Adrenal gland (tissue), 19 donors: Measurements from ENCODE around the gene FKBP1B. TPM values are rescaled to one million over a fixed set of nuclear protein-coding genes. Genes with fewer than 3 reads are reported as not detected.

Experiments used
- DNase-seq, 7 donors: peaks; one replicate each; pipeline ENCODE4 v3.0.0-alpha.2; 2019 to 2020
- H3K27ac ChIP-seq, 5 donors: fragments of 200-600 bp; sonication (generic) in 4 of 5; 1 replicate in 3 of 5; 2 replicates in 2 of 5; pipeline versions ENCODE4 v1.5.1 to v1.8.0; 2016 to 2020; ENCODE audit warnings: mild to moderate bottlenecking in 1 of 5
- H3K27me3 ChIP-seq: fragments of 200-600 bp; 2 replicates; pipeline ENCODE4 v1.8.0; 2021
- H3K36me3 ChIP-seq, 2 donors: fragments of 200-600 bp; replicated peaks in 1 of 2; 1 replicate in 1 of 2; 2 replicates in 1 of 2; pipeline versions ENCODE4 v1.5.1 to v1.8.0; 2018 to 2022
- H3K4me1 ChIP-seq, 2 donors: fragments of 200-600 bp; replicated peaks in 1 of 2; 1 replicate in 1 of 2; 2 replicates in 1 of 2; pipeline versions ENCODE4 v1.5.1 to v1.8.0; 2018 to 2021
- H3K4me3 ChIP-seq, 4 donors: fragments of 200-600 bp; sonication (generic) in 3 of 4; one replicate each; pipeline ENCODE4 v1.5.1; 2016 to 2018
- H3K9me3 ChIP-seq, 3 donors: fragments of 200-600 bp; sonication (generic) in 1 of 3; replicated peaks in 1 of 3; 1 replicate in 2 of 3; 2 replicates in 1 of 3; pipeline versions ENCODE4 v1.5.1 to v1.8.0; 2016 to 2021
- CTCF ChIP-seq, 6 experiments: fragments of 450-650 bp in 4 of 6; fragments of 200-600 bp in 2 of 6; sonication (generic) in 1 of 6; IDR thresholded peaks; 1 replicate in 5 of 6; 2 replicates in 1 of 6; pipeline versions ENCODE4 v1.5.1 to v1.8.0; 2016 to 2021; ENCODE audit warnings: antibody characterized with exemption in 6 of 6, mild to moderate bottlenecking in 2 of 6, moderate library complexity in 1 of 6
- POLR2A ChIP-seq, 2 donors: fragments of 450-650 bp; IDR thresholded peaks; one replicate each; pipeline ENCODE4 v1.6.1; 2017; ENCODE audit warnings: antibody characterized with exemption in 2 of 2, mild to moderate bottlenecking in 2 of 2, moderate library complexity in 1 of 2
- WGBS, 4 donors: extraction: QIAGEN DNeasy Blood & Tissue Kit in 2 of 4; methylation state at CpG; one replicate each; pipeline versions ENCODE4 v1.1.5 to v1.1.7; 2013 to 2017; 5-methylcytosine and 5-hydroxymethylcytosine counted together
- intact Hi-C, 2 donors: fragments of 100-400 bp; cut with DNase I; formaldehyde crosslinking; loops; one replicate each; pipeline versions ENCODE4 v1.14.1 to v1.15.0; 2022 to 2023
- long read RNA-seq, 10 donors: library from polyadenylated mRNA in 3 of 10; unstranded in 2 of 10; stranded (forward) in 1 of 10; transcript quantifications; one replicate each; pipeline ENCODE4 v2.0.0 and lab custom pipeline, GENCODE V29; 2021 to 2026
- polyA plus RNA-seq, 3 donors: library from polyadenylated mRNA; stranded (reverse); fragments of 200-250 nt in 2 of 3; fragments of 350-450 nt in 1 of 3; fragmentation: Illumina TruSeq in 1 of 3; extraction: RNeasy Lipid Tissue Mini Kit (QIAGEN cat#74804) in 1 of 3; gene quantifications; one replicate each; pipeline ENCODE4 v1.2.3, GENCODE V29; 2013 to 2014
- total RNA-seq, 9 donors: library from RNA; depleted of rRNA in 4 of 9; stranded (reverse); fragments of >200 nt in 4 of 9; fragments of 120-200 nt in 1 of 9; fragmentation: NEBNext Ultra II Directional in 1 of 9; extraction: Animal tissue kit (Norgen Biotek cat#: 25700) in 1 of 9; gene quantifications; one replicate each; pipeline versions ENCODE4 v1.1.0 to v1.2.4, GENCODE V29; 2013 to 2023
- donor health status: healthy with polysubstance abuse.
- donor health status: Bipolar disorder and iron deficiency.
- donor health status: DM: yes; HTN: yes; CAD: no.
- donor health status: DM: no; HTN: no; CAD: no.
- donor health status: DM: no; HTN: no; CAD: no.
- donor health status: DM: yes; HTN: yes; CAD: no.

The FKBP1B gene
- total RNA-seq (10 to 100 TPM in 2 of 9 donors, 1 to 10 TPM in 7; 3.7 to 18.2 (median 5.7) TPM), polyA plus RNA-seq (1 to 10 TPM; 4.4 to 8.1 (median 7.0) TPM)
- long read RNA-seq, donor 1, partial matches to known transcripts, result 0 of 6 reads
- long read RNA-seq, donor 1, other reads (novel, unspliced or antisense), result 0 of 6 reads
- long read RNA-seq, donor 2, transcript FKBP1B-201 (4 exons, 952 nt), result major isoform, 5 of 7 reads
- long read RNA-seq, donor 2, partial matches to known transcripts, result 0 of 7 reads
- long read RNA-seq, donor 2, other reads (novel, unspliced or antisense), result 0 of 7 reads
- long read RNA-seq, donor 3, transcript FKBP1B-202 (4 exons, 1,010 nt), result major isoform, 5 of 7 reads
- long read RNA-seq, donor 3, partial matches to known transcripts, result 0 of 7 reads
- long read RNA-seq, donor 3, other reads (novel, unspliced or antisense), result 0 of 7 reads
- long read RNA-seq, donor 4, result 0 reads
- long read RNA-seq, donor 5, transcript FKBP1B-202 (4 exons, 1,010 nt), result major isoform, 6 of 15 reads
- long read RNA-seq, donor 5, transcript FKBP1B-201 (4 exons, 952 nt), result minor isoform, 5 of 15 reads
- long read RNA-seq, donor 5, partial matches to known transcripts, result 0 of 15 reads
- long read RNA-seq, donor 5, other reads (novel, unspliced or antisense), result 4 of 15 reads
- long read RNA-seq, donor 6, partial matches to known transcripts, result 0 of 1 reads
- long read RNA-seq, donor 6, other reads (novel, unspliced or antisense), result 0 of 1 reads
- long read RNA-seq, donor 7, partial matches to known transcripts, result 0 of 5 reads
- long read RNA-seq, donor 7, other reads (novel, unspliced or antisense), result 0 of 5 reads
- long read RNA-seq, donor 8, transcript FKBP1B-202 (4 exons, 1,010 nt), result minor isoform, 6 of 13 reads
- long read RNA-seq, donor 8, transcript FKBP1B-201 (4 exons, 952 nt), result major isoform, 7 of 13 reads
- long read RNA-seq, donor 8, partial matches to known transcripts, result 0 of 13 reads
- long read RNA-seq, donor 8, other reads (novel, unspliced or antisense), result 0 of 13 reads
- long read RNA-seq, donor 9, partial matches to known transcripts, result 0 of 9 reads
- long read RNA-seq, donor 9, other reads (novel, unspliced or antisense), result 5 of 9 reads
- long read RNA-seq, donor 10, transcript FKBP1B-201 (4 exons, 952 nt), result major isoform, 5 of 6 reads
- long read RNA-seq, donor 10, partial matches to known transcripts, result 0 of 6 reads
- long read RNA-seq, donor 10, other reads (novel, unspliced or antisense), result 0 of 6 reads

DNA sequence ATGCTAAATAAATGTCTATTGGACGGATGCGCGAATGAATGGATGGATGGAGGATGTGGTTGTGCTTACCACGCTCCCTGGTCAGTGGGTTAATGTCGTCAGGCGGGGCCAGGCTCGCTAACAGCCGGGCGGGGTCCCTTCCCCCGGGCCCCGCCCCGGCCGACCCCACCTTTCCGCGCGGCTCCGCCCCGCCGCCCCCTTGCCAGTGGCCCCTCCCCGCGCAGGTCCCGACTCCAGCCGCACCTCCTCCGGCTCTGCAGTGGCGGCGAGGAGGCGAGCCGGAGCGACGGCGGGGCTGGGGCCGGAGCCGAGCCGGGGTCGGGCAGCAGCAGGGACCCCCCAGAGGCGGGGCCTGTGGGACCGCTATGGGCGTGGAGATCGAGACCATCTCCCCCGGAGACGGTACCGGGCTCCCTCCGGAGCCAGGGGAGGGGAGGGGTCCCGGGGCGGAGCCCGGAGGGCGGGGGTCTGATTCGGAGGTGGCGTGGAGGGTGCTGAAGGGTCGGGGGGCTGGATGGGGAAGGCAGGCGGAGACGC, at the start of gene FKBP1B:
Gene FKBP1B (plus strand): TSS at position 257 of the 537 bp plus-strand sequence. CDS start 109 bp downstream, at position 366.
- Histone ChIP-seq H3K27ac (peak within 1 kb of the TSS in 3 of 5 donors; percentile 50 to 53 (median 52)), H3K4me1 (peaks cover 0 to 16% of the 10 kb centered on the region in 2 donors), H3K27me3 (no peaks in the 10 kb centered on the region), H3K4me3 (peak within 1 kb of the TSS; percentile 18 to 94 (median 71)), H3K36me3 (no peaks in the 10 kb centered on the region), H3K9me3 (no peaks in the 10 kb centered on the region)
- TF ChIP-seq POLR2A (IDR thresholded peaks at IDR 0.05), result no peak
- no peak for TF ChIP-seq CTCF (IDR thresholded peaks at IDR 0.05)
- WGBS, 4 donors, result 0 to 3% (median 1%) methylated on average over 11 to 52 of the region's 52 CpGs
- peak in 6 of 7 donors; percentile 26 to 65 (median 42) for DNase-seq
- intact Hi-C loops, result no loop called here

- Histone ChIP-seq H3K4me1 (peaks cover 0 to 11% of the 10 kb centered on the region in 2 donors), H3K9me3 (no peaks in the 10 kb centered on the region), H3K36me3 (no peaks in the 10 kb centered on the region), H3K27ac (no peak overlapping the region), H3K27me3 (peaks cover 13% of the 10 kb centered on the region), H3K4me3 (no peak overlapping the region)
- TF ChIP-seq POLR2A (IDR thresholded peaks at IDR 0.05), result no peak
- TF ChIP-seq CTCF (IDR thresholded peaks at IDR 0.05), result no peak
- no peak for DNase-seq
- intact Hi-C loops, result no loop called here
Measured at GRCh38 chr2:24007693-24008092, 41.8 kb upstream of the FKBP1B start.

DNA sequence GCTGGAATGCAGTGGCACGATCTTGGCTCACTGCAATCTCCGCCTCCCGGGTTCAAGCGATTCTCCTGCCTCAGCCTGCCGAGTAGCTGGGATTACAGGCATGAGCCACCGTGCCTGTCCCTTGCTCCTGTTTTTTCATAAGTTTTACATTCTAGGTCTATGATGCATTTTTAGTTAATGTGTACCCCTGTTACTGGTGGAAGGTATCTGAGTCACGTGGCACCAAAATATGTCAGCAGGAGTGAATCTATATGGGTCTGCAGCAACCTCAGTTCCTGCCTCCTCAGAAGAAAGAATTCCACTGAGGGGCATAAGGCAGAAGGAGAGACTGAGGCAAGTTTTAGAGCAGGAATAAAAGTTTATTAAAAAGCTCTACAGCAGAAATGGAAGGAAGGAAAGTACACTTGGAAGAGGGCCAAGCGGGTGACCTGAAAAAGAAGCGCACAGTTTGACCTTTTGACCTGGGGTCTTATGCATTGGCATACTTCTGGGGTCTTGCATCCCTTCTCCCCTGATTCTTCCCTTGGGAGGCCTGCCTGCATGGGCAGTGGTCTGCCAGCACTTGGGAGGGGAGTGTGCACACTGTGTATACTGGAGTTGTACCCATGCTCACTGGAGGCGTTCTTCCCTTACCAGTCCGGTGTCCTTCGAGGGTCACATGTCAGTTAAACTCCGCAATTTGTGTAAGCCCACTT, 40.7 kb upstream of the FKBP1B start:
- intact Hi-C loops, result no loop called here
- peaks cover 13% of the 10 kb centered on the region for H3K27me3 ChIP-seq
- H3K4me3 ChIP-seq, result no peak overlapping the region
- H3K27ac ChIP-seq, result no peak overlapping the region
- DNase-seq, result no peak
- H3K36me3 ChIP-seq, result no peaks in the 10 kb centered on the region
- WGBS, 4 donors, result 78 to 88% (median 82%) methylated on average over 12 to 13 of the region's 13 CpGs
- peaks cover 0 to 11% of the 10 kb centered on the region in 2 donors for H3K4me1 ChIP-seq
- TF ChIP-seq CTCF (IDR thresholded peaks at IDR 0.05) (no peak), POLR2A (IDR thresholded peaks at IDR 0.05) (no peak)
- H3K9me3 ChIP-seq, result no peaks in the 10 kb centered on the region
